ENCODE measurements around the gene KDM5C.

KDM5C gene

DNA sequence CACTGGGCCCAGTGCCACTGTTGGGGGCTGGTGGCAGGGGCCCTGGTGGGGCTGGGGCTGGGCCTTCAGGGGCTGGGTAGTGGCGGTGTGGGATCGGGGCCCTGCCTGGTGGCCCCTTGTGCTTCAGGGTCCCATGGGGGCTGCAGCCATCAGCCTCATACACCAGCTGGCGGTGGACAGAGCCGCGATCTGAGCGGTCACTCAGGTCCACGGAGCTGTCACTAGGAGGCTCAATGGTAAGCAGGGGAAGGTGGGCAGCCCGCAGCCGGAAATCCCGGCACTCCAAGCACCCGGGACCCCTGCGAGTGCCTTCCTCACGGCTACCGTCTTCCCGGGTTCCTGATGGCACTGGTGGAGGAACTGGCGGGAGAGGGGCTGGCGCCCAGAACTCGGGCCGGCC, 25.5 kb upstream of the KDM5C start:
- DNase-seq (ENCODE audit: low spot score), result no peak

- no peak for DNase-seq (ENCODE audit: low spot score)
These were observed 24.5 kb upstream of the KDM5C start for GRCh38 chrX:53249408-53250042.

DNA sequence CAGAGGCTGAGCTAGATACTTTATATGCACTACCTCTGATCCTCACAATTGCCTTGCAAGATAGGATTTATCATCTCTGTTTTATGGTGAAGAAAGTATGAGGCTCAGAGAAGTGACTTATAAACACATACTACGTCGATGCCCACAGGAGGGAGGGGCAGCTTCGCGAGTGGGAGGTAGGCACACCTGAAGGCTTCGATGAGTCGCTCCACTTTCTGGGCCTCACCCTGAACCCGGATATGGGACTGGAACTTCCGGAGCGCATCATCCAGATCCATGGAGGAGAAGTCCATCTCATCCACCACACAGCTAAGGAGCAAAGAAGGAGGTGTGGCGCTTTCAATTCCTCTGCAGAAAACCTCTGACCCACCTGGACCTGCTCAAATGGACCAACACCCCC, 22.9 kb upstream of the KDM5C start:
- DNase-seq (ENCODE audit: low spot score), result no peak

DNA sequence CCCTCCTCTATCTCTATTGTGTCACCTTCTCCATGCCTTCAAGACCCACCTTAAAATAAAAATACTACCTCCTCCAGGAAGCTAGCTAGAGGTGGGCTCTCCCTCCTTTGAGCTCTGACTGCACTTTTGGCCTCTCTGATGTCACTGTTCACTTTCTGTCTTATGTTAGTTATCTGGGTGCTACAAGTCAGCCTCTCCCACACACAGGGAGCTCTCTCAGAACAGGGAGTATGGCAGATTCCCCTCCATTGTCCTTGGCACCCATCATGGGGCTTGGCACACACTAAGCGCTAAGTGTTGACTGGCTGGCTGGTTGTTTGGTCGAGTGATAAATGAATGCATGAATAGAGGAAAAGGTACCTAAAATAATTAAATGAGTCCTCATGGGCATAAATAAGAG, 21.2 kb upstream of the KDM5C start:
- DNase-seq (ENCODE audit: low spot score), result no peak

GRCh38 chrX:53244610-53245009, 19.6 kb upstream of the KDM5C start:
- DNase-seq (ENCODE audit: low spot score), result no peak

DNA sequence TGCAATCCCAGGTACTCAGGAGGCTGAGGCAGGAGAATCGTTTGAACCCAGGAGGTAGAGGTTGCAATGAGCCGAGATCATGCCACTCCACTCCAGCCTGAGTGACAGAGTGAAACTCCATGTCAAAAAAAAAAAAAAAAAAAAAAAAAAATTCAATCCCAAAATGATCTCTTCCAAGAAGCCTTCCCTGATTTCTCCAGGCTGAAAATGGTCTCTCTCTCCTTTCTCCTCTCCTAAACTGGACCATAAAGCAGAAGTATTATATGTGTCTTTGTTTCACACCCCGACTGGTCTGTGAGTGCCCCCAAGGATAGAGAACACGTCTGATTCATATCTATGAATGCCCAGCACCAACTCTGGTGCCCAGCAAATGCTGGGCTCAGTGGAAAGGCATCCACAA, 17.3 kb upstream of the KDM5C start:
- no peak for DNase-seq (ENCODE audit: low spot score)

DNA sequence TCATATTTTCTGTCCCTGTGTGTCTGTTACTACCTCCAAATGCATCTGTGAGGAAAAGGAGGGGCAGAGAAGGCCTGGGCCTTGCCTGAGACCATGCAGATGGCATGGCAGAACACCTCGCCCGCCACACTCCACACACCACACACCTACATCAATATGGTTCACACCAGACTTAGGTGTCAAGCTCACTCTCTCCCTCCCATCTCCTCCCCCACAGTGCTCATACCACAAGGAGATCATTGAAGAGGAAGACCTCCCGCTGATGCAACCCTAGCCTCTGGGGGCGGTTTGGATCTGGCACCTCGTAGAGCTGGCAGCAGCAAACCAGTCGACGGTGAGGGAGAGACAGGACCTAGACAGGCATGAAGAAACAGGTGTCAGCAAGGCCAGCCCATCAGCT, 16.6 kb upstream of the KDM5C start:
- no peak for DNase-seq (ENCODE audit: low spot score)

DNA sequence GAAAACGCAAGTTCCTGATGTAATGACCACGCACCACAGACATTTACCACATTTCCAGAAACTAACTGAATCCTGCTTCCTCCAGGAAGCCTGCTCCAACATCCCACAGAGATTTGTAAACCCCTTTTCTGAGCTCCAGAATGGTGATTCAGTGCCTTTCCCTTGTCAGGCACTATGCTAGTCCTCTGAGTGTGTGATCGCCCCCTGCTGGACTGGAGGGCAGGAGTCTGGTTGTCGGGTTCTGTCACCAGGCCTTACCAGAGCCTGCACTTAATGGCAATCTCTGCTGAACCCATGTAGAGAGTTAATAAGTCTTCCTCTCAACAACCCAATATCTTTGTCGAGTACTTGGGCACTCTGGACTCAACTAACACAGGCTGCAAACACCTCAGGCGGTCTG, 14.5 kb upstream of the KDM5C start:
- DNase-seq (ENCODE audit: low spot score), result no peak

DNA sequence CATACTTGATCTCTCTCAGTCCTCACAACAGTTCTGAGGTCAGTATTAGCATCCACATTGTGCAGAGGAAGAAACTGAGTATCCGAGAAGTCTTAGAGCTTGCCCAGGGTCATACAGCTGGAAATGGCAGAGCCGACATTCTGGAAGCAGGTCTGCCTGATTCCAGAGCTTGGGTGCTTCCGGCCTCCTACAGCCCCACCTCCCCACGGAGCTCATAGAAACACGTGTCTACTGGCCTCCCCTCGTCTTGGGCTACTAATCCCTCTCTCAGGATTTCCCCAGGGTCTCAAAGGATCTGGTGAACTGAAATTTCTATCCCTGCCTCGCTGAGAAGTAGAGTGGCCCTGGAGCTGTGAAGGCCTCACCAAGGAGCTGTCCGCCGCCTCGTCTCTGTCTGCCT, 12.0 kb upstream of the KDM5C start:
- DNase-seq (ENCODE audit: low spot score), result no peak

DNA sequence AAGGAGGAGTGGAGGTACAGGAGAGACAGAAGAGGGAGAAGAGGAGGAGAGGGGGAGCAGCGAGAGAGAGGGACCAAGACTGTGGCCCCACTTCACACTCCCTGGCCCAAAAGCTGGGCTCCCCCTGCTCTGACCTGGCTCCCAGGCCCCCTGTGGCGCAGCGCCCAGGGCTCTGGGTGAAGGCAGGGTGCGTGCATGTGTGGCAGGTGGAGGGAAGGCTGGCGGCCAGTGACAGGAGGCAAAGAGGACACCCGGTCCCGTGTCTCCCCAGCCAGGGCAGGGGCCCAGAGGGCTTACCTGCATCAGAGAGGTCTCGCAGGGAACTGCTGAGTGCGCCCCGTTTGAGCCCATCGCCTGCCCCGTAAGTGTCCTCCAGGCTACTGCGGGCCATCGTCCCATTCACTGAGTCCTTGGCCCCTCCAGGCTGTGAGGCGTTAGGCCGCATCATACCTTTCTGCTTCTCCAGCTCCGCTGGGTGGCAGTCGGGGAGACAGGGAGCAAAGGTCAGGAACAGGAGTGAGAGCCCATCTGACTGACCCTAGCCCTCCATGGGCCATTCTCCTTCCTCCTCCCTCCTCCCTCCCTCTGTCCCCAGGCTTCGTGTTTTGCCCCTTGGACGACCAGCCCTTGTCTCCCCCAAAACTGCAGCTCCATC, 11.1 kb upstream of the KDM5C start:
- no peak for DNase-seq (ENCODE audit: low spot score)

DNA sequence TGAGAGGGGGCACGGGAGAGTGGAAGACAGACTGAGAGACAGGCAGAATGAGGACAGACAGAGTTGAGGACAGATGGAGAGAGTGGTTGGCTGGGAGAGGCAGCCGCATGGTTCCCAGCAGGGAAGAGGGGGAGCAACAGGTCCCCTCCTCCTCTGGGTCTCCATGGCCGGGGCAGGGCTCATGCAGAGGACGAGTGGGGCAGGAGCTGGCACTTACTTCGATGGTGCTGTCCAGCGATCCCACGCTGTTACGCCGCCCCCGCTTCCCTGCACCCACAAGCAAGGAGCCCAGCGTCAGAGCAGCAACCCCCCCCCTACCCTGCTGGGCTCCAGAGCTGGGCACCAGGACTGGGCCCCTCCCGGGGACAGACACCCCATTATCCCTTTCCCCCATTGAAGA, 10.6 kb upstream of the KDM5C start:
- no peak for DNase-seq (ENCODE audit: low spot score)

GRCh38 chrX:53234484-53234883, 9.5 kb upstream of the KDM5C start:
- DNase-seq (ENCODE audit: low spot score), result no peak

- no peak for DNase-seq (ENCODE audit: low spot score)
These were observed 8.5 kb upstream of the KDM5C start for GRCh38 chrX:53233536-53233935.

DNA sequence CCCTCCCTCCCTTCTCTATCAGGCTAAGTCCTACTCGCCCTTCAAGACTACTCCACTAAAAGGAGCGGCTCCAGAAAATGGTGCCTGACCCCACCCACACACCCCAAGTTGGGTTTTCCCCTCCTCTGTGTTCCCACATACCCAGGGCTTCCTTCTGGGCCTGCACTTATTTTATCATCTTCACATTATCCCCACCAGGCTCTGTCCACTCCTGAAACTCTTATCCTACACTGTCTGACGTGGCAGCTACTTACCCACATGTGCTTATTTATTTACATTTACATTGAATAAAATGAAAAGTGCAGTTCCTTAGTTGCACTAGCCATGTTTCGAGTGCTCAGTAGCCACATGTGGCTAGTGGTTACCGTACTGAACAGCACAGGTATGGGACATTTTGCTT, 5.1 kb upstream of the KDM5C start:
- no peak for DNase-seq (ENCODE audit: low spot score)

DNA sequence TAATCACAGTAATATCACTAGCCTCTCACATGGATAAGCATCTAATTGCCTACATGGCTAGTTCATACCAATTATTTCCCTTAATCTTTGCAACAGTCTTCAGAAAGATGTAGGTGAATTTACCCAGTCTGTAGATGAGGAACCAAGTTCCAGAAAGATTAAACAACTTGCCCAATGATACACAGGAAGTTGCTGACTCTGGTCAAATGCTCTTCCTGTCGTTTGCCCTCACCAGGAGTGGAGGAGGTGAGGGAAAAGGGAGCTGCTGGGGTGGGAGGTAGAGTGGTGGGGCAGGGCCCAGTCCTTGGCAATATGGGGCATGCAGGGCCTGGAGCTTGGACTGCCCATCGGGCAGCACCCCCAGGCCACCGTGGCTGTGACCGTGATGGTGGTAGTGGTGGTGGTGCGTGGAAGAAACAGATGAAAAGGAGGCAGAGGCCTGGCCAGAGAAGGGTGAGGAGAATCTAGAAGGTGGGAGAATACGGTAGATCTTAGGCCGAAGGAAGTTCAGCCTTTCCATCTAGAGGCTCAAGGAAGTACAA, 2.3 kb upstream of the KDM5C start:
- no peak for DNase-seq (ENCODE audit: low spot score)

GRCh38 chrX:53223955-53224859, 800 bp downstream of the KDM5C start:
- DNase-seq (ENCODE audit: low spot score), result peak; percentile 50

GRCh38 chrX:53223068-53223693, 1.8 kb downstream of the KDM5C start:
- no peak for DNase-seq (ENCODE audit: low spot score)

DNA sequence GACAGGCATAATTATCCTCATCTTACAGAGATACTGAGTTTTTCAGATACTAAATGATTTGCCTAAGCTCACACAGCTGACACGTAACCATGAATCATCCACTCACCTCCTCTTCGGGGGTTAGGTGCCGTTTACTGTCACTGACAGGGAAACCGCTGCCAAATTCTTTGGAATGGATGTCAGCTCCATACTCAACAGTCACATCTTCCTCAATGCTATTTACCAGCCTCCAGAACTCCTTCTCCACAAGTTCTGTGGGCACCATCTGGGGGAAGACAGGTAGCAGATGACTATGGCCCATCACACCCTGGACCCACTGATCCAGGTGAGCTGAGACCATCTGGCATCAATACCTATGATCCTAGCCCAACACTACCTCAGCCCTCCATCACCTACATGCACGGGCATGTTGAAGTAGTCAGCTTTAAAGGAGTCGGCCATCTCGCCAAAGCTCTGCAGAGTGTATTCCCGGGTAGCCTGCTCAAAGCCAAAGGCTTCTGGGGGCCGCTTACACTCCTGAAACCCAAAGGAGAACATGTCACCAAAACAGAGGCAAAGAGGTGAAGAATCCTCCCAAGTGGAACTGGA, 13.5 kb downstream of the KDM5C start:
- no peak for DNase-seq (ENCODE audit: low spot score)

DNA sequence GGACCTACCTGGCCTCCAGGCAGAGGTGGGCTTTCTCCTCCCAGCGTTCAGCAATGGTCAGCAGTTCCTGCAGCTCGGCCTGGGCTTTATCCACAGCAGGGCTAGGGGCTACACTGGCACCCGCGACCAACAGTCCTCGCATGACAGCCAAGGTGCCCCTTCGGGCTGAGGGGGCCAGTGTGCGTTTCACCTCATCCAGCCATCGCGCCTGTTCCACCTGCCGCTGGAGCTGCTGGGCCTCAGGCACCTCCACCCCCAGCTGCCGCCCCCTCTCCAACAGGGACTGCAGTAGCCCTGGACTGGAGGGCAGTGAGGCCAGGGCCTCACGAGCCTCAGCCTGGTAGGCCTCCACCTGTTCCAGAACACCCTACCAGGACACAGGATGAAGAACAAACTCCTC, 28.3 kb downstream of the KDM5C start:
- no peak for DNase-seq (ENCODE audit: low spot score)

DNA sequence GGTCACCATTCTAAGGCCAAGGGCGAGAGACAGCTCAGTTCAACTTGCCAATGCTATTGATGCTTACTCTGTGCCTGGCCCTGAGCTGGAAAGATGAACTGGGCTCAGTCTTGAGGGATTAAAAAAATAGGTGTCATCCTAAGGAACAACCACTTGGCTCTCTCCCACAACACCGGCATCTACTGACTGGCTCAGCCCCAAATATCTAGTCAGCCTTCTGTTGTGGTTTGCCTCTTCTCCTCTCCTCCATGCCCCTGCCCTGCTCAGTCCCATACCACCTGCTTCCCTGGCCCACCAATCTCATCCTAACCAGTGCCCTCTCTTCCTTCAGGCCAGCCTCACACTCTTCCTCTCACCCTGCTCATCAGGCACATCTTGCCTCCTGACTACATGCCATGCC, 29.6 kb downstream of the KDM5C start:
- DNase-seq (ENCODE audit: low spot score), result no peak

DNA sequence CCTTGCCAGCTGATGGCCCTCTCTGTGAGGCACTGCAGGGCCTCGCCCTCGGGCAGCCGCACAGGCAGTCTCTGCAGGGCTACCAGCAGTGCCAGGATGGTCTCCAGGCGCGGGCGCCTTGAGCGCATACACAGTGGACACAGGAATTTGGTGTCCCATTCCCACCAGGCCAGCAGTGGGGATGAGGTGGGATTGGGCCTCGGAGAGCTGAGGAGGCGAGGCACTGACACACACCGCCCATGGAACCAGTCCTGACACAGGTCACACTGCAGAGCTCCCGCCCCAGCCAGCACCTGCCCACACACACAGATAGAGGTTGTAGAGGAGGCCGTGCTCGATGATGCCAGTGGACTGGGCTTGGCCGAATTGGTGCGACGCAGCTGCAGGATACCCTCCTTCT, 30.7 kb downstream of the KDM5C start:
- DNase-seq (ENCODE audit: low spot score), result no peak

DNA sequence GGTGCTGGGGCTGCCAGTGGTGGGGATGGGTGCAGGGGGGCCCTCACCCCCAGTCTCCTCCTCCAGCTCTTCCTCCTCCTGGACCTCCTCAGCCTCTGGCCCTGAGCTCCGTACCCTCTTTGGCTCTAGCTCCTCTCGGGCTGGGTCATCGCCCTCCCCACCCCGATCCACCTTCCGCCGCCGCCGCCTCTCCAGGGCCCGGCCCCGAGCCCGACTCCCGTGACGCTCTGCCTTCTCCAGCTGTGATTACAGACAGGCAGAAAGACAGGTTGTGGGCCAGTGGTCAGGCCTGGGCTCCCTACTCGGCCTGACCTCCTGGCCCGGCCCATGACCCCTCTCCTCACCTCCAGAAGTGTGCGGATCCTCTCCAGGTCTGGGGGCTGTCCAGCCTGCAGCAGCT, 31.9 kb downstream of the KDM5C start:
- DNase-seq (ENCODE audit: low spot score), result no peak

Data from hepatic stellate cell (primary cell).